Liver (tissue), 9 donors: ENCODE results near the gene TTC36. TPM values are rescaled to one million over a fixed set of nuclear protein-coding genes. Genes with fewer than 3 reads are reported as not detected.

Experiments used
- DNase-seq: peaks from one replicate; pipeline ENCODE4 v3.0.0-alpha.2; 2017; ENCODE audit warnings: low spot score
- H3K27ac ChIP-seq, 2 donors: one replicate each; pipeline ENCODE4 v1.7.0; 2013; ENCODE audit warnings: inconsistent platforms in 2 of 2, low read length in 2 of 2, control low read depth in 1 of 2, low read depth in 1 of 2, mild to moderate bottlenecking in 1 of 2
- H3K27me3 ChIP-seq, 4 donors: one replicate each; pipeline versions ENCODE4 v1.6.1 to v1.7.0; 2013; ENCODE audit warnings: low read length in 3 of 4, inconsistent platforms in 1 of 4, mild to moderate bottlenecking in 1 of 4, moderate library complexity in 1 of 4; ENCODE audit not compliant: control insufficient read depth in 4 of 4, insufficient read depth in 4 of 4
- H3K36me3 ChIP-seq, 4 donors: one replicate each; pipeline versions ENCODE4 v1.6.1 to v1.7.0; 2013; ENCODE audit warnings: low read length in 3 of 4, mild to moderate bottlenecking in 3 of 4, low read depth in 1 of 4, moderate library complexity in 1 of 4; ENCODE audit not compliant: control insufficient read depth in 4 of 4, insufficient read depth in 3 of 4
- H3K4me1 ChIP-seq, 4 donors: one replicate each; pipeline versions ENCODE4 v1.6.1 to v1.7.0; 2013; ENCODE audit warnings: low read length in 3 of 4, mild to moderate bottlenecking in 3 of 4, moderate library complexity in 1 of 4; ENCODE audit not compliant: control insufficient read depth in 4 of 4, insufficient read depth in 4 of 4
- H3K4me3 ChIP-seq, 3 donors: one replicate each; pipeline versions ENCODE4 v1.6.1 to v1.7.0; 2013; ENCODE audit warnings: low read length in 3 of 3, control low read depth in 1 of 3, low read depth in 1 of 3, mild to moderate bottlenecking in 1 of 3
- H3K9ac ChIP-seq, 2 donors: one replicate each; pipeline ENCODE4 v1.7.0; 2013; ENCODE audit warnings: low read length in 2 of 2, mild to moderate bottlenecking in 2 of 2, moderate library complexity in 2 of 2, control low read depth in 1 of 2, low read depth in 1 of 2
- H3K9me3 ChIP-seq, 4 donors: one replicate each; pipeline versions ENCODE4 v1.6.1 to v1.7.0; 2013; ENCODE audit warnings: low read length in 3 of 4; ENCODE audit not compliant: control insufficient read depth in 4 of 4
- ATF3 ChIP-seq: IDR thresholded peaks from 2 replicates; pipeline ENCODE4 v1.6.1; 2016; ENCODE audit warnings: antibody characterized with exemption
- CTCF ChIP-seq: fragments of 150-350 bp; IDR thresholded peaks from 2 replicates; pipeline ENCODE4 v1.5.1; 2017; ENCODE audit warnings: improper control_type of control experiment, low read depth, low read length; ENCODE audit not compliant: missing input control
- EGR1 ChIP-seq, 2 donors: IDR thresholded peaks; 2 replicates each; pipeline ENCODE4 v1.6.1; 2016 to 2018; ENCODE audit warnings: antibody characterized with exemption in 2 of 2, low read depth in 2 of 2
- FOXA1 ChIP-seq: IDR thresholded peaks from 2 replicates; pipeline ENCODE4 v1.6.1; 2016; ENCODE audit warnings: antibody characterized with exemption
- GABPA ChIP-seq, 2 donors: IDR thresholded peaks in 1 of 2; conservative IDR thresholded peaks in 1 of 2; 2 replicates each; pipeline ENCODE4 v1.6.1; 2016; ENCODE audit warnings: antibody characterized with exemption in 2 of 2, mild to moderate bottlenecking in 1 of 2, moderate library complexity in 1 of 2
- HNF4A ChIP-seq, 2 donors: conservative IDR thresholded peaks; 2 replicates each; pipeline ENCODE4 v1.6.1; 2016; ENCODE audit warnings: antibody characterized with exemption in 2 of 2, mild to moderate bottlenecking in 2 of 2
- HNF4G ChIP-seq: IDR thresholded peaks from 2 replicates; pipeline ENCODE4 v1.6.1; 2016; ENCODE audit warnings: antibody characterized with exemption
- NR2F2 ChIP-seq: IDR thresholded peaks from 2 replicates; pipeline ENCODE4 v1.6.1; 2016; ENCODE audit warnings: antibody characterized with exemption
- RAD21 ChIP-seq, 2 donors: IDR thresholded peaks; 2 replicates each; pipeline ENCODE4 v1.6.1; 2016; ENCODE audit warnings: antibody characterized with exemption in 2 of 2, mild to moderate bottlenecking in 2 of 2
- REST ChIP-seq: IDR thresholded peaks from 2 replicates; pipeline ENCODE4 v1.6.1; 2016; ENCODE audit warnings: antibody characterized with exemption, mild to moderate bottlenecking
- RXRA ChIP-seq, 2 donors: IDR thresholded peaks; 2 replicates each; pipeline ENCODE4 v1.6.1; 2017 to 2018; ENCODE audit warnings: antibody characterized with exemption in 2 of 2, mild to moderate bottlenecking in 1 of 2
- YY1 ChIP-seq: IDR thresholded peaks from 2 replicates; pipeline ENCODE4 v1.6.1; 2016; ENCODE audit warnings: antibody characterized with exemption, mild to moderate bottlenecking
- ZBTB33 ChIP-seq: IDR thresholded peaks from 2 replicates; pipeline ENCODE4 v1.6.1; 2016; ENCODE audit warnings: antibody characterized with exemption
- WGBS: extraction: QIAGEN DNeasy Blood & Tissue Kit; methylation state at CpG from one replicate; pipeline ENCODE4 v1.1.7; 2013; 5-methylcytosine and 5-hydroxymethylcytosine counted together
- polyA plus RNA-seq, 2 donors: library from polyadenylated mRNA; stranded (reverse) in 1 of 2; unstranded in 1 of 2; fragments of 200-250 nt in 1 of 2; fragments of >200 nt in 1 of 2; fragmentation: Nextera tagmentation in 1 of 2; extraction: Ambion mirVana in 1 of 2; gene quantifications; one replicate each; pipeline versions ENCODE4 v1.2.1 to v1.2.3, GENCODE V29; 2013 to 2015
- total RNA-seq, 2 donors: library from RNA; depleted of rRNA; stranded (reverse); fragments of >200 nt; gene quantifications; one replicate each; pipeline ENCODE4 v1.2.3, GENCODE V29; 2014
- donor health status: healthy.
- donor health status: healthy.
- donor health status: healthy.
- donor health status: healthy.
- donor health status: healthy.

TTC36 gene
- total and polyA plus RNA-seq, 4 donors: 2.0 to 66.1 (median 34.8) TPM

- WGBS: 57% methylated on average over 5 of the region's 5 CpGs
- H3K27ac ChIP-seq: no peak overlapping the region
- TF ChIP-seq FOXA1 (no peak), ZBTB33 (no peak), YY1 (no peak), HNF4A (conservative IDR thresholded peaks at IDR 0.05) (no peak), ATF3 (no peak), REST (no peak), RXRA (IDR thresholded peaks at IDR 0.05) (no peak), EGR1 (IDR thresholded peaks at IDR 0.05; ENCODE audit: low read depth in 2 of 2) (no peak), NR2F2 (no peak), CTCF (no peak), GABPA (IDR thresholded peaks at IDR 0.05 in 1 of 2, conservative IDR thresholded peaks at IDR 0.05 in 1 of 2) (no peak), RAD21 (IDR thresholded peaks at IDR 0.05) (no peak)
Measured at GRCh38 chr11:118565051-118565450, 37.8 kb downstream of the TTC36 start.

GRCh38 chr11:118569670-118570069, 42.4 kb downstream of the TTC36 start:
- Histone ChIP-seq H3K27ac (no peak overlapping the region), H3K9me3 (no peaks in the 10 kb centered on the region), H3K4me3 (no peak overlapping the region), H3K9ac (no peak overlapping the region), H3K27me3 (no peaks in the 10 kb centered on the region), H3K4me1 (peaks cover 2 to 27% (median 17%) of the 10 kb centered on the region in 4 donors), H3K36me3 (no peaks in the 10 kb centered on the region)
- DNase-seq: no peak
- 92% methylated on average over 2 of the region's 2 CpGs for WGBS
- no peak for TF ChIP-seq ATF3
- no peak for TF ChIP-seq RAD21 (IDR thresholded peaks at IDR 0.05)
- TF ChIP-seq EGR1 (IDR thresholded peaks at IDR 0.05; ENCODE audit: low read depth in 2 of 2): no peak
- TF ChIP-seq HNF4A (conservative IDR thresholded peaks at IDR 0.05): no peak
- no peak for TF ChIP-seq NR2F2
- no peak for TF ChIP-seq HNF4G
- no peak for TF ChIP-seq ZBTB33

More at GRCh38 chr11:118565051-118565450, 37.8 kb downstream of the TTC36 start:
- Histone ChIP-seq H3K4me1 (peaks cover 0 to 3% (median 3%) of the 10 kb centered on the region in 4 donors), H3K4me3 (no peak overlapping the region), H3K9ac (peak overlapping the region in 1 of 2 donors; percentile 20), H3K9me3 (no peaks in the 10 kb centered on the region), H3K27me3 (no peaks in the 10 kb centered on the region), H3K36me3 (no peaks in the 10 kb centered on the region)
- DNase-seq: no peak
